Mucosa of rectum (tissue), 2 donors: Measurements from ENCODE around the gene SCO2.

Experiments used
- H3K27ac ChIP-seq, 2 donors: one replicate each; pipeline ENCODE4 v1.7.0; 2013; ENCODE audit warnings: inconsistent platforms in 2 of 2, low read depth in 2 of 2, low read length in 2 of 2
- H3K27me3 ChIP-seq, 2 donors: one replicate each; pipeline ENCODE4 v1.7.0; 2013; ENCODE audit warnings: low read length in 2 of 2; ENCODE audit not compliant: control insufficient read depth in 2 of 2, insufficient read depth in 2 of 2
- H3K36me3 ChIP-seq, 2 donors: one replicate each; pipeline ENCODE4 v1.7.0; 2013; ENCODE audit warnings: low read length in 2 of 2; ENCODE audit not compliant: control insufficient read depth in 2 of 2, insufficient read depth in 2 of 2
- H3K4me1 ChIP-seq, 2 donors: one replicate each; pipeline ENCODE4 v1.7.0; 2013; ENCODE audit warnings: low read length in 2 of 2, mild to moderate bottlenecking in 1 of 2; ENCODE audit not compliant: control insufficient read depth in 2 of 2, insufficient read depth in 2 of 2
- H3K4me3 ChIP-seq, 2 donors: one replicate each; pipeline ENCODE4 v1.7.0; 2013; ENCODE audit warnings: low read length in 2 of 2
- H3K9ac ChIP-seq, 2 donors: one replicate each; pipeline ENCODE4 v1.7.0; 2013; ENCODE audit warnings: low read length in 2 of 2, low read depth in 1 of 2, mild to moderate bottlenecking in 1 of 2
- H3K9me3 ChIP-seq, 2 donors: one replicate each; pipeline ENCODE4 v1.7.0; 2013; ENCODE audit warnings: low read length in 2 of 2; ENCODE audit not compliant: control insufficient read depth in 2 of 2
- donor health status: healthy.
- donor health status: Normal muscosa, but diverticular disease.

Gene SCO2, protein sequence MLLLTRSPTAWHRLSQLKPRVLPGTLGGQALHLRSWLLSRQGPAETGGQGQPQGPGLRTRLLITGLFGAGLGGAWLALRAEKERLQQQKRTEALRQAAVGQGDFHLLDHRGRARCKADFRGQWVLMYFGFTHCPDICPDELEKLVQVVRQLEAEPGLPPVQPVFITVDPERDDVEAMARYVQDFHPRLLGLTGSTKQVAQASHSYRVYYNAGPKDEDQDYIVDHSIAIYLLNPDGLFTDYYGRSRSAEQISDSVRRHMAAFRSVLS

DNA sequence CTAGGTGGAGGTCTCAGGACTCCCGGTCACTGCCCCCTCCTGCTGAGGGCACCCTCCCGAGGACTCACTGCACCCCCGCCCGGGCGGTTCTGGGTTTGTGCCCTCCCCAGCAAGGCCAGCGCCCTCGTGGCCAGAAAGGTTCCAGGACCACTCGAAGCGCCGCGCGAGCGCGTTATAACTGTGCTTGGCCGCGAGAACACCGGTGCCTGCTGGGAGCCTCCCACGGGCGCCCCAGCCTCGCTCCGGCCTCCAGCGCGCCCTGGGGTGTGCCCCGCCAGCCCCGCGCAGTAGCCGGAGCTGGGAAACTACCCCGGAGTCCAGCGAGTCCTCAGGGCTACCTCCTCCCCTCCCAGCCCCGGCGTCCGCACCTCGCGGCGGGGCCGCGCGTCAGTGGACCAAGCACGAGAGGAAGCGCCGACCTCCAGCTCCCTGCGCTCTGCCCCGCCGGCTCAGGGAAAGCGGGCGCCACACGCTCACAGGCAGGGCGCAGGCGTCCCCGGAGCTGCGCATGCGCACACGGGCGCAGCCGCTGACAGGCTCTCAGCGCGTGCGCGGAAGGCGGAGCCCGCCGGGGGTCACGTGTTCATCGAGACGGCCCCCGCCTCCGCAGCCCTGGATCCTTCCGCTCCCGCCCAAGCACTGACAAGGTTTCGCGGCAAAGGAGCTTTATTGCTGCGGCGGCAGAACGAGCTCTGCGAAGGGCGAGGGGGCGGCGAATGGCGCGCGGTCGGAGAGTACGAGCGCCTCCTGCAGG, at the start of gene SCO2:
SCO2 (minus strand) TSS at position 495 of the 754 bp plus-strand sequence. CDS start 1,187 bp downstream, outside the sequence.
- Histone ChIP-seq H3K9ac (peak within 1 kb of the TSS; percentile 75 to 80), H3K36me3 (peaks cover 28 to 31% of the 10 kb centered on the region in 2 donors), H3K27me3 (no peaks in the 10 kb centered on the region), H3K4me3 (peak within 1 kb of the TSS; percentile 78 to 81), H3K9me3 (no peaks in the 10 kb centered on the region), H3K27ac (peak within 1 kb of the TSS; percentile 92 to 97), H3K4me1 (peaks cover 35 to 36% of the 10 kb centered on the region in 2 donors)

DNA sequence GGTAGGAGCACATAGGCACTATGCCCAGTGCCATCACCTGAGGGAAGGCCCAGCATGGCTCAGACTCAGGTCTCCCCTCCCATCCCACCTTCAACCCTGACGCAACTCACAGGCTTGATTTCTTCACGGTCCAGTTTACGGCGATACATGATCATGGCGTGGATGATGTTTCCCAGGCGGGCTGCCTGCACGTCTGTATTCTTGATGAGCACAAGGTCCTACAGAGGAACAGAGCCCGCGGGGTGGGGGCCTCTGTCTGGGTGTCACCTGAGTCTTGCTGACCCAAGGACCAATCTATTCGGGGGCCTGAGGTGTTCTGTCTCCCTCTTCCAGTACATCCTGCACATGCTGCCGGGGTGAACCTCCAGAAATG, 49.0 kb upstream of the SCO2 start:
- H3K9me3 ChIP-seq: no peaks in the 10 kb centered on the region
- H3K27ac ChIP-seq: no peak overlapping the region
- H3K36me3 ChIP-seq: peaks cover 13 to 21% of the 10 kb centered on the region in 2 donors
- peaks cover 2 to 12% of the 10 kb centered on the region in 2 donors for H3K4me1 ChIP-seq
- no peak overlapping the region for H3K9ac ChIP-seq
- no peak overlapping the region for H3K4me3 ChIP-seq
- H3K27me3 ChIP-seq: no peaks in the 10 kb centered on the region

DNA sequence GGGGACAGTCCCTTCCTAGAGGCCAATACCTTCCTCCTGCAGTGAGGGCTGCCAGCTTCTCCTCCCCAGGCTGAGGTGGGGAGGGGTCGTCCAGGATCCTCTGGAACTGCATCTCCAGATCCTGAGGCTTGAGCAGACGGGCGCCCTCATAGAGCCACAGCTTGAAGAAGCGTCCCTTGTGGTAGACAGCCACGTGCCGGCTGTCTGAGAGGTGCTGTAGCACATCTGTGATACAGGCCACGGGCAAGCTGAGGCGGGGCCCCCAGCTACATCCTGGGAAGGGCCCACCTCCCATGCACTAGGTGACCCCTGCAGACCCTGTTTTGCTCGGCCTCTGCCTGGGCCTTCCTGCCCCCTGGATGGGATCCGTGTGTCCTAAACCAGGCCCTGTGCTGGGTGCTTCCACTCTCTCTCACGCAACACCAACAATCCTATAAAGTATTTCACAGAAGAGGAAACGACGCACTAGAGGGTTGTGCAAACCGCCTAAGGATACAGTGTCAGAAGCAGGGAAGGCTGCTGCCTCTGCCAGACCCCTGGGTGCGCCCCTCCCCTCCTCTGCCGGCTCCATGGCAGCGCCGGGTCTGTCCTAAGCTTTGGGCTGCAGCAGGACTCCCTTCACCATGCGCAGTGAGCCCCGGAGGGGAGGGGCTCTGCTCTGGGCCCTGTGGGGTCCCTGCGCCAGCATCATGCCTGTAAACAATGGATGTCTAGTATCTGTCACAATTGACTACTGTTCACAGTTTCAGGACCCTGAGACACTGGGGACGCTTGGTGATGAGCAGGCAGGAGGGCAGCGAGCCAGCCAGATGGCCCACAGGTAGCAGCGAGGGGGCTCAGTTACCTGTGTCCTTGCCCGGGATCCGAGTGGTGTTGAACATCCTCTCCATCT, 48.3 kb upstream of the SCO2 start:
- Histone ChIP-seq H3K36me3 (peaks cover 12 to 17% of the 10 kb centered on the region in 2 donors), H3K9me3 (no peaks in the 10 kb centered on the region), H3K4me3 (no peak overlapping the region), H3K9ac (no peak overlapping the region), H3K27ac (no peak overlapping the region), H3K27me3 (no peaks in the 10 kb centered on the region), H3K4me1 (peaks cover 8 to 16% of the 10 kb centered on the region in 2 donors)

DNA sequence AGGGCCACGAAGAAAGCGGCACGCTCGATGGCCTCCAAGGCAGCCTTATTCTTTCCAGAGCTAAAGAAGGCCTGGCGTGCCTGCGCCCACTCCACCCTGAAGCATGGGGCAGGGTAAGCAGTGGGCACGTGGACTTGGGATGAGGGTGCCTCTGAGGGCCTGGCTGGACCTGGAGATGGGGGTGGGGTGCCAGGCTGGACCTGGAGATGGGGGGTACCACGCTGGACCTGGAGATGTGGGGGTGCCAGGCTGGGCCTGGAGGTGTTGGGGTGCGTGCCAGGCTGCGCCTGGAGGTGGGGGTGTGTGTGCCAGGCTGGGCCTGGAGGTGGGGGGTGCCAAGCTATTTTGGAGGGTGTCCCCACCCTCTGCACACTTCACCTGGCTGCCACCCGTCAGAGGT, 47.6 kb upstream of the SCO2 start:
- peaks cover 11 to 17% of the 10 kb centered on the region in 2 donors for H3K36me3 ChIP-seq
- H3K4me3 ChIP-seq: no peak overlapping the region
- H3K9ac ChIP-seq: no peak overlapping the region
- H3K4me1 ChIP-seq: peaks cover 12 to 15% of the 10 kb centered on the region in 2 donors
- H3K27me3 ChIP-seq: no peaks in the 10 kb centered on the region
- H3K9me3 ChIP-seq: no peaks in the 10 kb centered on the region
- H3K27ac ChIP-seq: no peak overlapping the region

DNA sequence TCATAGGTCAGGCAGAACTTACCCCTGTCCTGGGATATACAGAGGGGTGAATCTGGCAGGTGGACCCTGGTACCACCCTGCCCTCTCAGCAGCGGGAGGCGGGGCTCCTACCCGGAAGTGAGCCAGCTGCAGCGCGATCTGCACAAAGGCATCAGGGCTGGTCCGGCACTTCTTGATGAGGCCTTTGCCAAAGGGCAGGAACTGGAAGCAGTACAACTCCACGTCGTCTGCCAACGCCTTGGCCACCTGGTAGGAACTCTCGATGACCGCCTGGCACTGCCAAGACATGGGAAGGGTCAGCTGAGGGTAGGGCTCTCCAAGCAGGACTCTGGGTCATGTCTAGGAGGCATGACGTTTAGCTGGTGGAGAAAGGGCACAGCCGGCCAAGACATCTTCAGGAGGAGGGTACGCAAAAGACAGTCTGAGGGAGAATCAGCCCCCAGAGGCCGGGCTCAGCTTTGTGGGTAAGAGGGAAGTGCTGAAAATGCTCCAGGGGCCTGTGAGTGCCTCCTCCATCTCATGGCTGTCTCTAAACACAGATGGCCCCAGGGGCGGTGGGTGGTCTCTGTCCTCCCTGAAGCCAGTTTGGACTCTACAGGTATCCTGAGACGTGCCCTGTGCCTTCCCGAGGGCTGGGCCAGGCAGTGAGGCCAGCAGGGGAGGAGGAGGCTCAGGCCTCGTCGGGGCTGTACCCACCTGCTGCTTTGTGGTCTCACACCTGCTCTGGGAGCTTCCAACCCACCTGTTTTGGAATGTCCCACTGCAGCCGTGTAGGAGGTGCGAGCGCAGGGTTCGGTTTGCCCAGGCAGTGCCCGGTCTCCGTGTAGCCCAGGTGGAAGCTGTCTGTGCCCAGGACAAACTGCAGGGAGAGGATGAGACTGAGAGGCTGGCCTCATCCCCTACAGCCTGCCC, 46.1 kb upstream of the SCO2 start:
- H3K4me3 ChIP-seq: no peak overlapping the region
- H3K9me3 ChIP-seq: no peaks in the 10 kb centered on the region
- no peak overlapping the region for H3K9ac ChIP-seq
- no peaks in the 10 kb centered on the region for H3K27me3 ChIP-seq
- H3K27ac ChIP-seq: no peak overlapping the region
- peaks cover 11 to 17% of the 10 kb centered on the region in 2 donors for H3K36me3 ChIP-seq
- H3K4me1 ChIP-seq: peaks cover 12 to 15% of the 10 kb centered on the region in 2 donors

DNA sequence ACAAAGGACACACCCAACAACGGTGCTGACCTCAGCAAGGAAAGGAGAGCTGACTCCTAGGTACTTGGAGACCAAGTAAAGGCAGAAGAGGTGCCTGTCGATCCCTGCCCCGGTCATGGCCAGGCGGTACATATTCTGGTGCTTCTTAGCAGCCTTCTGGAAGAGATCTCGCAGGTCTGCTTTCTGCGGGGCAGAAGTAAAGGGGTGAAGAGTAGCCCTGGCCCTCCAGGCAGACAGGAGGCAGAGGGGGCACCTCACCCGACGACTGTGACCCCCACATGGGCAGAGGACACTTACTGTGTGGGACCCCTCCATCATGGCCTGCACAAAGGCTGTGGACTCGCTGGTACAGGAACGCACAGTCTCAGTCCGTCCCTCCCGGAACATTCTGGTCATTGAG, 45.5 kb upstream of the SCO2 start:
- Histone ChIP-seq H3K4me1 (peaks cover 12 to 15% of the 10 kb centered on the region in 2 donors), H3K9ac (no peak overlapping the region), H3K27ac (no peak overlapping the region), H3K27me3 (no peaks in the 10 kb centered on the region), H3K9me3 (no peaks in the 10 kb centered on the region), H3K4me3 (no peak overlapping the region), H3K36me3 (peaks cover 11 to 17% of the 10 kb centered on the region in 2 donors)

DNA sequence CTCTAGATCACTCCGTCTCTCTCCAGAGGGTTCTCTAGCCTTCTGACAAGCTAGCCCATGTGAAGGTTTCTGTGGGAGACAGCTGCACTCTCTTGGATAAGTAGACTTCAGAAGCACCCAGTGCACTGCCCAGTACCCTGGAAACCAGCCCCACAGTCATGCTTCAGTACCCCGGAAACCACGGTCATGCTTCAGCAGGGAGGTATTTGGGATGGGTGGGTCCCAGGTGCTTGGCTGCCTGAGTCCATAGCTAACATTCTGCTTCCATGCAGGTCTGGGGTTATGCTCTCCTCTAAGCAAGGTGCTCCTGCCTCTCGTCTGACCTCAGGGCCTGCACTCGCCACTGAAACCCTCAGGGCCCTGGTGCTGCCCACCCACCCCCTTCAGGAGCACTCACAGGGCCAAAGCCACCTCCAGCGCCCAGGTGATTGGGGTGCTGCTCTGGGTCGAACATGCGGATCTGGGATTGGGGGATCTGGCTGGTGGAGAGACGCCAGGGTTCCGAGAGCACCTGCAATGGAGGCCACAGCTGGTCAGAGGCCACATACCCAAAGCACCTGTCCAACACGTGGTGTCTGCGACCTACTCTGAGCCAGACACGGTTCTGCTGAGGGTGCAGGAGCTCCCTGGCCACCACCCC, 44.6 kb upstream of the SCO2 start:
- no peak overlapping the region for H3K4me3 ChIP-seq
- peaks cover 11 to 17% of the 10 kb centered on the region in 2 donors for H3K36me3 ChIP-seq
- H3K27me3 ChIP-seq: no peaks in the 10 kb centered on the region
- no peak overlapping the region for H3K9ac ChIP-seq
- H3K27ac ChIP-seq: no peak overlapping the region
- peaks cover 12 to 15% of the 10 kb centered on the region in 2 donors for H3K4me1 ChIP-seq
- no peaks in the 10 kb centered on the region for H3K9me3 ChIP-seq

DNA sequence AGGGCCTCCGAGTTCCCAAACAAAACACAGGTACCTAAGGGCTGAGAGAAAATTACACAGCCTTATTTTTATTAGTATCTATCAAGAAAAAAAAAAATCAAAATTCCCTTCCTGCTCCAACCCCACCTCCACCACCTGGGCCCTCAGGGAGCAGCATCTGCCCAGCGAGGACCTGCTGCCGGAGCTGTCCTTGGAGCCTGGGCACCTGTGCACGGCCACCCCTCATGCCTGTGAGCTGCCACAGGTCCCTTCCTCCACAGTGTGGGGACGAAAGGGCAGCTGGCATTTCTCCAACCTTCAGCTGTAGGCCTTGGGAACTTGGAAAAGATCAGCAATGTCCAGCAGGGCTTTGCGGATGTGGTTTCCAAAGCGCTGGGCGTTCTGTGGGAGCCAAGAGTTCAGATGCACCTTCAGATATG, 43.7 kb upstream of the SCO2 start:
- H3K36me3 ChIP-seq: peaks cover 9 to 17% of the 10 kb centered on the region in 2 donors
- no peak overlapping the region for H3K4me3 ChIP-seq
- H3K9me3 ChIP-seq: no peaks in the 10 kb centered on the region
- peaks cover 15 to 20% of the 10 kb centered on the region in 2 donors for H3K4me1 ChIP-seq
- H3K9ac ChIP-seq: no peak overlapping the region
- H3K27me3 ChIP-seq: no peaks in the 10 kb centered on the region
- H3K27ac ChIP-seq: peak overlapping the region; percentile 61 to 62

DNA sequence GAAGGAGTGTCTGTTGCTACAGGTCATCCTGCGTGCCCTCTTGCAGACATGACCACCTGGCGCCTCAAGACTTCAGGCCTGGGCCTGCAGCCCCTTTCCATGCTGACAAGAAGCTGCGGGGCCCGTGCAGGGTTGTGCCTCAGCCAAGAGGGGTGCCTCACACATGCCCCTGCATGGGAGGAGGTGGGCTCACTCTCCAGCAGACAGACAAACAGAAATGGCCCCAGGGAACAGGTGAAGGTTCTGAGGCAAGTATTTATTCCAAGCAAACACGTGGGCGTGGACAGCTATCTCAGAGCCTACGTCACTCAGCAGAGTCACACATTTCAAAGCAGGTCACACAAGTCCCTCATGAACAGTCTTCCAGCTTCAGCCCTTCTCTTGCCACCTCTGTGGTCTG, 43.2 kb upstream of the SCO2 start:
- Histone ChIP-seq H3K27me3 (no peaks in the 10 kb centered on the region), H3K27ac (peak overlapping the region; percentile 52 to 61), H3K4me1 (peaks cover 19 to 23% of the 10 kb centered on the region in 2 donors), H3K9ac (no peak overlapping the region), H3K9me3 (no peaks in the 10 kb centered on the region), H3K4me3 (no peak overlapping the region), H3K36me3 (peaks cover 9 to 17% of the 10 kb centered on the region in 2 donors)
